H1 (cell line): ENCODE measurements around the gene ALG9. TPM values are rescaled to one million over a fixed set of nuclear protein-coding genes. Genes with fewer than 3 reads are reported as not detected.

Experiments
- CTCF ChIA-PET: fragments of 300-600 bp; sonication (Branson Sonifier 250); formaldehyde crosslinking; loops from one replicate; lab custom pipeline; 2021; ENCODE audit not compliant: partially characterized antibody; lab: Charles Lee
- POLR2A ChIA-PET: fragments of 300-600 bp; sonication (Branson Sonifier 250); formaldehyde crosslinking; loops from one replicate; lab custom pipeline; 2021; ENCODE audit warnings: inconsistent platforms; ENCODE audit not compliant: partially characterized antibody; lab: Charles Lee
- DNase-seq, 2 experiments: peaks; one replicate each; pipeline versions ENCODE4 v3.0.0 to v3.0.0-alpha.2; 2010 to 2022; ENCODE audit warnings: low spot score in 2 of 2, low read depth in 1 of 2, mixed read lengths in 1 of 2
- FAIRE-seq: peaks from 2 replicates; lab custom pipeline; 2011; peaks lifted over from hg19 to GRCh38; lab: Jason Lieb, UNC
- H2AFZ ChIP-seq: 2 replicates; pipeline ENCODE4 v1.8.1; 2012; ENCODE audit warnings: low read length, inconsistent platforms
- H2AK5ac ChIP-seq: 2 replicates; pipeline ENCODE4 v1.6.1; 2013; ENCODE audit warnings: low read depth, low read length
- H2BK120ac ChIP-seq: replicated peaks from 2 replicates; pipeline ENCODE3; 2013; ENCODE audit warnings: low read depth, low read length, inconsistent platforms
- H2BK12ac ChIP-seq: 2 replicates; pipeline ENCODE4 v1.6.1; 2013; ENCODE audit warnings: low read depth, low read length
- H2BK15ac ChIP-seq: 2 replicates; pipeline ENCODE4 v1.6.1; 2013; ENCODE audit warnings: low read length
- H2BK20ac ChIP-seq: 2 replicates; pipeline ENCODE4 v1.6.1; 2013; ENCODE audit warnings: low read length
- H2BK5ac ChIP-seq: 2 replicates; pipeline ENCODE4 v1.6.1; 2013; ENCODE audit warnings: low read depth, low read length
- H3K14ac ChIP-seq: 2 replicates; pipeline ENCODE4 v1.6.1; 2013; ENCODE audit warnings: inconsistent platforms; ENCODE audit not compliant: insufficient read length
- H3K18ac ChIP-seq: 2 replicates; pipeline ENCODE4 v1.6.1; 2013; ENCODE audit warnings: low read length; ENCODE audit errors: extremely low read depth
- H3K23ac ChIP-seq: 2 replicates; pipeline ENCODE4 v1.6.1; 2013; ENCODE audit warnings: inconsistent platforms; ENCODE audit not compliant: insufficient read length
- H3K23me2 ChIP-seq: 2 replicates; pipeline ENCODE4 v1.6.1; 2013; ENCODE audit warnings: low read depth, low read length
- H3K27ac ChIP-seq: 2 replicates; pipeline ENCODE4 v1.6.1; 2011; ENCODE audit warnings: low read depth, low read length, inconsistent platforms
- H3K27me3 ChIP-seq, 4 experiments: replicated peaks in 1 of 4; 1 replicate in 1 of 4; 2 replicates in 3 of 4; pipeline versions ENCODE4 v1.6.1 to v1.8.1; 2011 to 2013; ENCODE audit warnings: low read length in 3 of 4, mild to moderate bottlenecking in 3 of 4, inconsistent platforms in 2 of 4, mixed read lengths in 2 of 4, moderate library complexity in 1 of 4; ENCODE audit not compliant: control insufficient read depth in 3 of 4, insufficient read depth in 3 of 4; ENCODE audit errors: extremely low read depth in 1 of 4
- H3K36me3 ChIP-seq, 4 experiments: 2 replicates each; pipeline versions ENCODE4 v1.6.1 to v1.8.1; 2011 to 2013; ENCODE audit warnings: mild to moderate bottlenecking in 4 of 4, low read length in 3 of 4, moderate library complexity in 2 of 4, control low read depth in 1 of 4, inconsistent platforms in 1 of 4; ENCODE audit not compliant: insufficient read depth in 4 of 4, control insufficient read depth in 2 of 4
- H3K4ac ChIP-seq: replicated peaks from 2 replicates; pipeline ENCODE3; 2013; ENCODE audit warnings: low read length, low read depth, mixed read lengths, inconsistent platforms; ENCODE audit not compliant: insufficient read length
- H3K4me1 ChIP-seq, 4 experiments: replicated peaks in 1 of 4; 1 replicate in 1 of 4; 2 replicates in 3 of 4; pipeline versions ENCODE4 v1.6.1 to v1.8.1; 2011 to 2013; ENCODE audit warnings: low read length in 3 of 4, inconsistent platforms in 2 of 4, mixed read lengths in 1 of 4; ENCODE audit not compliant: insufficient read depth in 4 of 4, control insufficient read depth in 3 of 4
- H3K4me2 ChIP-seq, 2 experiments: 2 replicates each; pipeline versions ENCODE4 v1.6.1 to v1.8.1; 2011 to 2013; ENCODE audit warnings: low read depth in 2 of 2, low read length in 2 of 2, control low read depth in 1 of 2, inconsistent platforms in 1 of 2, mild to moderate bottlenecking in 1 of 2; ENCODE audit not compliant: insufficient read depth in 1 of 2
- H3K4me3 ChIP-seq, 4 experiments: fragments of 200-600, 300-600 bp in 1 of 4; sonication (generic), shearing (Covaris generic), sonication (Bioruptor Twin) in 1 of 4; 2 replicates each; pipeline versions ENCODE4 v1.5.1 to v1.8.1; 2011 to 2016; ENCODE audit warnings: low read length in 4 of 4, low read depth in 3 of 4, control low read depth in 2 of 4, inconsistent platforms in 2 of 4, mild to moderate bottlenecking in 2 of 4, mixed read lengths in 1 of 4, moderate library complexity in 1 of 4; ENCODE audit not compliant: insufficient read depth in 2 of 4; ENCODE audit errors: extremely low read depth in 1 of 4
- H3K56ac ChIP-seq: replicated peaks from 2 replicates; pipeline ENCODE3; 2013; ENCODE audit warnings: low read depth, mild to moderate bottlenecking, mixed read lengths, low read length, inconsistent platforms; ENCODE audit not compliant: insufficient read length
- H3K79me1 ChIP-seq: 2 replicates; pipeline ENCODE4 v1.6.1; 2013; ENCODE audit warnings: low read depth, low read length, control low read depth
- H3K79me2 ChIP-seq, 2 experiments: 2 replicates each; pipeline versions ENCODE4 v1.6.1 to v1.8.1; 2012 to 2013; ENCODE audit warnings: low read length in 2 of 2, mild to moderate bottlenecking in 2 of 2, inconsistent platforms in 1 of 2; ENCODE audit not compliant: insufficient read depth in 2 of 2, control insufficient read depth in 1 of 2
- H3K9ac ChIP-seq, 4 experiments: replicated peaks in 1 of 4; 1 replicate in 1 of 4; 2 replicates in 3 of 4; pipeline versions ENCODE4 v1.6.1 to v1.8.1; 2011 to 2013; ENCODE audit warnings: low read depth in 3 of 4, low read length in 3 of 4, control low read depth in 2 of 4, mild to moderate bottlenecking in 2 of 4, moderate library complexity in 2 of 4, inconsistent platforms in 1 of 4; ENCODE audit errors: extremely low read depth in 1 of 4
- H3K9me3 ChIP-seq, 2 experiments: 2 replicates each; pipeline versions ENCODE4 v1.6.1 to v1.8.1; 2012 to 2013; ENCODE audit warnings: mild to moderate bottlenecking in 2 of 2, moderate library complexity in 2 of 2, control low read depth in 1 of 2, inconsistent platforms in 1 of 2, low read depth in 1 of 2, low read length in 1 of 2, mixed read lengths in 1 of 2; ENCODE audit not compliant: insufficient read depth in 2 of 2
- H4K20me1 ChIP-seq, 2 experiments: replicated peaks in 1 of 2; 2 replicates each; pipeline versions ENCODE3 to v1.8.1; 2011 to 2013; ENCODE audit warnings: inconsistent platforms in 2 of 2, low read length in 2 of 2, mild to moderate bottlenecking in 1 of 2; ENCODE audit not compliant: insufficient read depth in 2 of 2, control insufficient read depth in 1 of 2
- H4K5ac ChIP-seq: 2 replicates; pipeline ENCODE4 v1.6.1; 2013; ENCODE audit warnings: low read length, low read depth, mixed read lengths, inconsistent platforms; ENCODE audit not compliant: insufficient read length
- H4K8ac ChIP-seq: 2 replicates; pipeline ENCODE4 v1.8.0; 2013; ENCODE audit warnings: mild to moderate bottlenecking, moderate library complexity, low read length, inconsistent platforms; ENCODE audit not compliant: insufficient read depth; ENCODE audit errors: extremely low read depth
- H4K91ac ChIP-seq: replicated peaks from 2 replicates; pipeline ENCODE3; 2013; ENCODE audit warnings: low read length, mixed read lengths, inconsistent platforms; ENCODE audit not compliant: insufficient read length
- ATF2 ChIP-seq: IDR thresholded peaks from 2 replicates; pipeline ENCODE4 v1.6.1; 2012; ENCODE audit warnings: low read length, inconsistent platforms
- ATF3 ChIP-seq: IDR thresholded peaks from 2 replicates; pipeline ENCODE4 v1.6.1; 2011; ENCODE audit warnings: low read depth, mild to moderate bottlenecking, low read length; ENCODE audit not compliant: insufficient read depth
- BACH1 ChIP-seq: IDR thresholded peaks from 2 replicates; pipeline ENCODE4 v1.6.1; 2012; ENCODE audit warnings: low read length, improper control_type of control experiment
- CHD1 ChIP-seq: IDR thresholded peaks from 2 replicates; pipeline ENCODE4 v1.6.1; 2012; ENCODE audit warnings: low read depth, low read length, improper control_type of control experiment
- CREB1 ChIP-seq: IDR thresholded peaks from 2 replicates; pipeline ENCODE4 v1.6.1; 2012; ENCODE audit warnings: inconsistent platforms
- JUND ChIP-seq: IDR thresholded peaks from 2 replicates; pipeline ENCODE4 v1.6.1; 2011; ENCODE audit warnings: mild to moderate bottlenecking, improper control_type of control experiment, low read length
- KDM5A ChIP-seq: fragments of 200-600 bp; IDR thresholded peaks from 2 replicates; pipeline ENCODE4 v1.7.1; 2012; ENCODE audit warnings: mild to moderate bottlenecking, low read length, inconsistent platforms, mixed read lengths
- PHF8 ChIP-seq: fragments of 200-600 bp; sonication (generic); conservative IDR thresholded peaks from 2 replicates; pipeline ENCODE4 v1.7.1; 2012; ENCODE audit warnings: low read depth, mild to moderate bottlenecking, inconsistent platforms, low read length, moderate library complexity
- RXRA ChIP-seq: IDR thresholded peaks from 2 replicates; pipeline ENCODE4 v1.6.1; 2011; ENCODE audit warnings: low read depth, mild to moderate bottlenecking, low read length, moderate library complexity; ENCODE audit not compliant: insufficient read depth
- TAF1 ChIP-seq: IDR thresholded peaks from 2 replicates; pipeline ENCODE4 v1.6.1; 2011; ENCODE audit warnings: mild to moderate bottlenecking, low read depth, low read length
- TEAD4 ChIP-seq: IDR thresholded peaks from 2 replicates; pipeline ENCODE4 v1.6.1; 2012; ENCODE audit warnings: low read depth, low read length, inconsistent platforms, mixed read lengths
- YY1 ChIP-seq: IDR thresholded peaks from 2 replicates; pipeline ENCODE4 v1.6.1; 2011; ENCODE audit warnings: low read depth, mild to moderate bottlenecking, low read length
- WGBS, 2 experiments: shearing (Covaris generic) in 1 of 2; methylation state at CpG; one replicate each; pipeline versions ENCODE4 v1.1.6 to v1.1.7; 2013 to 2015; ENCODE audit warnings: low lambda C conversion rate in 2 of 2, mixed read lengths in 2 of 2, inconsistent platforms in 1 of 2, low coverage in 1 of 2, missing lambda C conversion rate in 1 of 2; ENCODE audit not compliant: insufficient replicate concordance in 2 of 2, insufficient coverage in 1 of 2, insufficient read length in 1 of 2; ENCODE audit errors: extremely low coverage in 1 of 2, missing lambda C conversion rate in 1 of 2; 5-methylcytosine and 5-hydroxymethylcytosine counted together
- polyA plus RNA-seq, 7 experiments: library from polyadenylated mRNA; depleted of rRNA in 3 of 7; stranded (reverse) in 5 of 7; unstranded in 2 of 7; fragments of >200 nt in 5 of 7; fragments of 200-250 nt in 2 of 7; gene quantifications; 1 replicate in 5 of 7; 2 replicates in 1 of 7; 4 replicates in 1 of 7; pipeline versions ENCODE4 v1.2.1 to v1.2.3, GENCODE V29; 2011 to 2013; ENCODE audit warnings: missing spikeins in 2 of 7, mixed read lengths in 2 of 7
- total RNA-seq: library from RNA; stranded (reverse); fragmentation: NEBNext Ultra II Directional; extraction: Animal tissue kit (Norgen Biotek cat#: 25700); gene quantifications from 2 replicates; pipeline ENCODE4 v1.2.1, GENCODE V29; 2021
- TF ChIP-seq, protein P1 (sequence below): IDR thresholded peaks from 2 replicates; pipeline ENCODE4 v1.6.1; 2012; ENCODE audit warnings: inconsistent platforms

The ALG9 gene
- total and polyA plus RNA-seq, 2 of the 8 experiments (the other 6 are each of a cell fraction or from before 2014, with no cell fraction given) = 23.5 to 24.5 TPM

GRCh38 chr11:111796696-111797095 lies 74.7 kb downstream of the ALG9 start:
- H3K23ac ChIP-seq = no peak overlapping the region
- DNase-seq (no peak), FAIRE-seq (no peak)
- no peak overlapping the region for H4K8ac ChIP-seq
- H3K56ac ChIP-seq = no peak overlapping the region
- H3K4ac ChIP-seq = no peak overlapping the region
- H3K4me3 ChIP-seq = no peak overlapping the region
- H3K14ac ChIP-seq = no peak overlapping the region
- no peak overlapping the region for H3K27ac ChIP-seq
- no peak overlapping the region for H4K5ac ChIP-seq
- H4K91ac ChIP-seq = no peak overlapping the region
- H2BK12ac ChIP-seq = no peak overlapping the region
- H3K79me2 ChIP-seq = no peaks in the 10 kb centered on the region
- H2BK20ac ChIP-seq = no peak overlapping the region
- H3K27me3 ChIP-seq = peaks cover 0 to 1% (median 0%) of the 10 kb centered on the region in 4 experiments; a peak in 1 of 7 replicates
- H3K18ac ChIP-seq = no peak overlapping the region
- no peak overlapping the region for H2BK5ac ChIP-seq
- no peaks in the 10 kb centered on the region for H3K4me1 ChIP-seq
- H2BK120ac ChIP-seq = no peak overlapping the region
- H3K23me2 ChIP-seq = no peaks in the 10 kb centered on the region; the same call in 1 of the 2 replicates
- no peaks in the 10 kb centered on the region for H3K9me3 ChIP-seq
- no peaks in the 10 kb centered on the region for H3K36me3 ChIP-seq
- WGBS, 2 experiments = 89% methylated on average over 3 of the region's 3 CpGs; no CpG with 5 or more reads in 1 of the 2 experiments
- H4K20me1 ChIP-seq = no peaks in the 10 kb centered on the region
- H3K79me1 ChIP-seq = no peaks in the 10 kb centered on the region
- H2AK5ac ChIP-seq = no peak overlapping the region
- ChIA-PET CTCF (interaction anchor here (1.0 to 2.7 kb wide), 4 partner anchors 20 to 45 kb away, joined by 4 to 11 read pairs (median 4); no protein-coding TSS in a partner anchor), POLR2A (interaction anchor here (1.1 kb wide), 1 partner anchor 30 kb away, joined by 4 read pairs; the partner anchor contains the start of gene PPP2R1B)
- no peak overlapping the region for H3K9ac ChIP-seq
- no peak overlapping the region for H3K4me2 ChIP-seq
- no peak overlapping the region for H2AFZ ChIP-seq
- no peak overlapping the region for H2BK15ac ChIP-seq
- no peak for TF ChIP-seq ATF2
- no peak for TF ChIP-seq TEAD4
- no peak for TF ChIP-seq CHD1
- no peak for TF ChIP-seq CREB1
- TF ChIP-seq JUND = no peak
- no peak for TF ChIP-seq PHF8
- TF ChIP-seq ATF3 = no peak
- TF ChIP-seq YY1 = no peak
- no peak for TF ChIP-seq KDM5A
- no peak for TF ChIP-seq BACH1
- TF ChIP-seq TAF1 = no peak
- TF ChIP-seq RXRA = no peak
- TF ChIP-seq, protein P1, sequence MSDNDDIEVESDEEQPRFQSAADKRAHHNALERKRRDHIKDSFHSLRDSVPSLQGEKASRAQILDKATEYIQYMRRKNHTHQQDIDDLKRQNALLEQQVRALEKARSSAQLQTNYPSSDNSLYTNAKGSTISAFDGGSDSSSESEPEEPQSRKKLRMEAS = no peak
